AG08396 (cell line): Measurements from ENCODE around the gene LYPD6.
"Not testable (repeated sequence)": the region's sequence is repeated elsewhere in the genome, so short reads cannot be mapped to it uniquely, and the experiment has no call there.

Experiments used
- DNase-seq: peaks from one replicate; pipeline ENCODE4 v3.0.0; 2012; ENCODE audit warnings: low spot score, mixed read lengths

Gene LYPD6, protein sequence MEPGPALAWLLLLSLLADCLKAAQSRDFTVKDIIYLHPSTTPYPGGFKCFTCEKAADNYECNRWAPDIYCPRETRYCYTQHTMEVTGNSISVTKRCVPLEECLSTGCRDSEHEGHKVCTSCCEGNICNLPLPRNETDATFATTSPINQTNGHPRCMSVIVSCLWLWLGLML

GRCh38 chr2:149330127-149331022, at the start of gene LYPD6:
Gene LYPD6, plus strand, starts transcription at chr2:149330587. Its CDS starts 107,122 bp downstream, at chr2:149437709.
- peak; percentile 97 for DNase-seq

DNA sequence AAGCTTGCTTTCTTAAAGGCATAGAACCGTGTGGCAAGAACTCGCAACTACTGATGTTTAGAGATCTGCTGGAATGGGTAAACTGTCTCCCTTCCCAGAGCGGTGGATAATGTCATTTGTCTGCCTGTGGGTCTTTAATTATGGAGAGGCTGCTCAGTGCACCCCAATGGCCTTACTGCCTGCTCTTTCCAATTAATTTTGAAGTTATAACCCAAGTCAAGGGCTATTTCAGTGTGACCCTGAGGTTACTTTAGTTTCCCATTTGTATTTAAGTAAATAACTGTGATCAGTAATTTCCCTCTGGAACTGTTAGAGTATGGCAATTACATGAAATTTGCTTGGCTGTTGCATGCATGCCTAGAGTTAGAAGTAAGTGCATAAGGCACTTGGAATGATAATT, 48.9 kb upstream of the LYPD6 start:
- DNase-seq = no peak

DNA sequence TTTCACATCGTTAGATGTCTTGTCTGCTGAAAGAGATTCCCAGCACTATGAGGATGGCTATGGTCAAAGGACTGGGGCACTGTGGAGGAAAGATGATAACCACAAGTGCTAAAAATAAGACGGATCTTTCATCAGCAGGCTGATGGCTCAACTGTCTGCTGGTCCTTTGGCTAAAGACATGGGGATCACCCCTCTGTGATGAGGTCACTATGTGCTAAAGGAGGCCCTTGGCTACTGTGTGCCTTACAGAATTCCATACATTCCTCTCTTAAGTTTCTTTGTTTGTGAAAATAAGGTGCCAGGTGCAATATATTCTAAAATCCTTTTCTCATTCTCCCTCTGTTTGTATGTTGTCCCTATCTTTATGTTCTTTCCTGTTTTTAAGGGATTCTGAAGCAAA, 39.7 kb upstream of the LYPD6 start:
- no peak for DNase-seq

DNA sequence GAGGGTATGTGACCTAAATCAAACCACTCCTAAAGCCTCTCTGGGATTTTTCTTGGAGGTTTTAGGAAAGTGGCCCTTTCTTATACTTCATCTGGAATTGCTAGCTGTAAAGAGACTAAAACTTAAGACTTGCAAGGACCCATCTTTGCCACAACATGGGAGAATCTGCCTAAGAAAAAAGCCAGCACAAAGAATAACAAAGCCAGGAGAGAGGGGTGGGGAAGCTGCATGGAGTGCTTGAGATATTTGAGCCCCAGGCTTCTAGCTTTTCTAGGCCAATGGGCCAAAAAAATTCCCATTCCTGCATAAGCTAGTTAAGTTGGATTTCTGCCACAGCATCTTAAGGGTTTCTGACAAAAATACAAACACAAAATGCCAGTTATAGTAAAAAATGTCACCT, 38.5 kb upstream of the LYPD6 start:
- DNase-seq = no peak

DNA sequence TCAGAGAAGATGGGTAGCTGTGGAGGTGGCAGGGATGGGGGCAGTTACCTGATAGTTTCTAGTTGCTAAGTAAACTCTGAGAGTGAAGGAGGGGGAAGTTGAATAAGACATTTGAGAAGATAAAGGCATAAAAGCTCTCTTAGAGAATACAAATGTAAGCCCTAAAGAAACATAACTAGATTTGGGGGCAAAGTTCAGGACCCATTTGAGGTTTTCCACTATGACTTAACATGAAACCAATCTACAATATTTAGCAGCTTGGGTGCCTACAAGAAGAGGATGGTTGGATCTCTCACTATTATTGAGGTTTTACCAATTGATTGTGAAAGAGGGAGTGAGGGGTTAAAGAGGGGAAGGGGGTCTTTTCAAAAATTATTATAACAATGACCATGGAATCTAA, 34.4 kb upstream of the LYPD6 start:
- DNase-seq = no peak

GRCh38 chr2:149307014-149307413, 23.4 kb upstream of the LYPD6 start:
- no peak for DNase-seq

GRCh38 chr2:149310349-149310748, 20.0 kb upstream of the LYPD6 start:
- no peak for DNase-seq

DNA sequence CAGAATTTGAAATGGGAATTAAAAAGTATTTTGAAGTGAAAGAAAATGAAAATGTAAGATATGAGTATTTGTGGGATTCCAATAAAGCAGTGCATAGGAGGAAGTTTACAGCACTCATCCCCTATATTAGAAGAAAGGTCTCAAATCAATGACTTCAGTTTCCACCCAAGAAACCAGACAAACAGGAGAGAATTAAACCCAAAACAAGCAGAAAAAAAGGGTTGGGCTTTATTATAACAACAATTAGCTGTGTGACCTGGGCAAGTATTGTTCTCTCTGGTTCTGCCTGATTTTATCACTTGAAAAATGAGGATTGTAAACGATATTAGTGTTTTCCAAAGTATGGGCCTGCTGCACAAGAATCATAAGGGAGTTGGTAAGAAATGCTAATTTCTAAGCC, 18.3 kb upstream of the LYPD6 start:
- no peak for DNase-seq

GRCh38 chr2:149313512-149313972, 16.8 kb upstream of the LYPD6 start:
- DNase-seq = peak; percentile 78

DNA sequence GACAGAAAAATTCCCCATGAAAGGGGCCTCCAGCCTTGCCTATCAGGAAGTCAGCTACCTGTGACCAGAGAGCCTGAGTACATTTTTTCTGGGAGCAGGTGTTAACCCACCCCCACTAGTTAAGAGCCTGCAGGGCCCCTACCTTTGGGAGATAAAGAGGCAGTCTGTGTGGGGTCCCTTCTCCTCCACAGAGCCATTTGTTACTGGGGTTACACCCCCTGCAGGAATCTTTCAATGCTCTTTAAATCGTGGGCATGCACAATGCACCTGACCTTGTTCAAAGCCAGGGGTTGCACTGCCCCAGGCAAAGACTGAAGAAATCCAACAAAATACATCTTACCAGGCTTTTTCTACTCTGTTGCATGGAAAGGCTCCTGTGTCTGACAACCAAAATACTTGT, 15.7 kb upstream of the LYPD6 start:
- DNase-seq = no peak

DNA sequence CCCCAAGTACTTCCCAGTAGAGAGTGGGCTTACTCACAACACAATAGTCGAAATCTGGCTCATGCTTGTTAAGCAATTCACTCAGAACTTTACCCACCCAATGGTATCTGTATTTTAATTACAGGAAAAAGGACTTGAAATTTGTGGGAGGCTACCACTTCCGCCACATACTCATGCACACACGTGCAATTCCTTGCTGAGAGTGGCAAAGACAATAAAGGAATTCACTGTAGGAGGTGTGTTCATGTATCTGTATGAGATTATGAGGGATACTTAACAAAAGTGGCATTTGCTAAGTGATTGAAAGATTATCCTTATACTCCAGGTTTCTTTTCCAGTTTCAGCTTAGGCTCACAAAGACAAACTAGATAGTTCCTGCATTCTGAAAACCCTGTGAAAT, 14.9 kb upstream of the LYPD6 start:
- DNase-seq = no peak

GRCh38 chr2:149318566-149318965, 11.8 kb upstream of the LYPD6 start:
- DNase-seq = not testable (repeated sequence)

DNA sequence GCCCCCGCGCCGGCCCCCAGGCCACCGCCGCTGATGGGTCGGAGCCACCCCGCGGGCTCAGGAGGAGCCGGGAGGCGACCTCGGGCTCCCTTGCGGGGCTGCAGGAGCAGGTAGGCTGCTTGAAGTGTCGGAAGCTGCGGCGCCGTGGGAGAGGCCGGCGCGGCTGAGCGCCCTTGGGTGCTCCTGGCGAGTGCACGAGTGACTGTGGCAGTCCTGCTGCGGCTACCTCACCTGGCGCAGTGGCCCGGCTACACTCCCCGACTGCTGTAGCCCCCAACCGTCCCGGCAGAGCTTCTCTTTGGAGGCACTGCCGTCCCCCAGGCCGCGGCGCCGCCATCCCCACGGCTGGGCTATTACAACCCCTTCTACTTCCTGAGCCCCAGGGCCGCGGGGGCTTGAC, 10.0 kb upstream of the LYPD6 start:
- no peak for DNase-seq

- peak; percentile 25 for DNase-seq
Measured at GRCh38 chr2:149329068-149329467, 1.3 kb upstream of the LYPD6 start.

- peak; percentile 64 for DNase-seq
Measured at GRCh38 chr2:149329489-149330126, 779 bp upstream of the LYPD6 start.

GRCh38 chr2:149331023-149331400, 625 bp downstream of the LYPD6 start:
- DNase-seq = no peak

DNA sequence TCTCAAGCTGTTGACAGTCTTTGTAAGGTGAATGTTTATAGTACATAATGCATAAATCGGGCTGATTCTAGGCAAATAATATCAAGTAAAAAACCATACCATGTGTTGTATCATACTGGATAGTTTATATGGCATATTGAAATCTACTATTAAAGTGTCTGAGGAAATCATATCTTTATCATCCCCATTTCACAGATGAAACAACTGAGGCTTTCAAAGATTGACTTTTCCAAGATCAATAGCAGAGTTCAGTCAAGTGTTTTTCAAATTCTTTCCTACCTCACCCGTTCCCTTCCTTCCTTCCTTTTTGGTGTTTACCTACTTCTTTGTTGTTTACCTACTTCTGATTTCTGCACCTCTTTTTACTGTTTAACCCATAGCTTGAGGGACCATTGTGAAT, 2.0 kb downstream of the LYPD6 start:
- no peak for DNase-seq

- DNase-seq = no peak
Measured at GRCh38 chr2:149333636-149334035, 3.2 kb downstream of the LYPD6 start.

DNA sequence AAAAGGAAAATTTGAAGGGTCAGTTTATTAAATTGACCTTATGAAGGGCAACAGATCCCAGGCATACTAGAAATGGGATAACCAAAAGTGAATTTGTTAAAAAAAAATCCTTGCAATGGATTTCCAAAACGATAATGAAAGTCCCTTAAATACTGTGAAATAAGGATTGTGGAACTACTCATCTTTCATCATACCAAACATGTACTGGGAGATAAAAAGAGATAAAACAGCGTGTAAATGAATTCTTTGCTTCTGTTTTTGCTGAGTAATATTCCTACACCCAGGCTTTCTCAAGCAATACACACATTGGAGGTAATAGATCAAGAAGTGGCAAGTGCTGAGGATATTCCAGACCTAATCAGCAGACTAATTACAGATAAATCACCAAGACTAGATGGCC, 3.8 kb downstream of the LYPD6 start:
- no peak for DNase-seq

DNA sequence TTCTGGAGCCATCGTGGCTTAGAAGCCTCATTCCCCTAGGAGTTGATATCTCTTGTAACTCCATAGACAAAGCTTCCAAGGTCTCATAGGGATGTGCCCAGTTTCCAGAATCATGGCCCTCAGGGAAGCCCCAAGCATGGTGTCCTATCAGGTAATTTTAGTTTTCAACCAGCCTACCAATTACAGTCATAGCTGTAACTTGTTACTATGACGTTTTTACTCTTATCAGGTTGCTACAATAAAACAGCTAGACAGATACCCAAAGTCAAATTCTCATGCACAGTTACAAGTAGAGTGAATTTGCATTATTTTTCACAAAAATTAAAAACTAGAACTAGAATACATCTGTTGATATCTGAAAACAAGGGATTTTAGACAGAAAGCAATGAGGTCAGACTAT, 8.9 kb downstream of the LYPD6 start:
- no peak for DNase-seq

DNA sequence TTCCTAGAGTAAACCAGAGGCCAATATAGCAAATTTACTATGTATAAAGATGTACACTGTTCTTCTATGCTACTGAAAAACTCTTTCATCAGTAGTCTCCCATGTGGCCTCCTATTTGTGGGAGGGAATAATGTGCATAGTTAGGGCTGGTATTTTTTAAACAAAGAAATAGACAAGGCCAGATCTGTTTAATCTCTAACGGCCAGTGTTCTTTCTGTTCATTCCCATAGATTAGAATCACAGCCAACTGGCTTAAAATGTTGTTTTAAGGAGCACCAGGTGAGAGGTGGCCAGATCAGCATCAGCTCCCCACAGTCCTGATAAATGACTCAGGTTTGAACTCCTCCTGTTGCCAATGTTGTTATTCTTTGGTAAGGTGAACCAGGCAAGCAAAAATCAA, 12.1 kb downstream of the LYPD6 start:
- DNase-seq = no peak

- no peak for DNase-seq
Measured at GRCh38 chr2:149344105-149344504, 13.7 kb downstream of the LYPD6 start.

DNA sequence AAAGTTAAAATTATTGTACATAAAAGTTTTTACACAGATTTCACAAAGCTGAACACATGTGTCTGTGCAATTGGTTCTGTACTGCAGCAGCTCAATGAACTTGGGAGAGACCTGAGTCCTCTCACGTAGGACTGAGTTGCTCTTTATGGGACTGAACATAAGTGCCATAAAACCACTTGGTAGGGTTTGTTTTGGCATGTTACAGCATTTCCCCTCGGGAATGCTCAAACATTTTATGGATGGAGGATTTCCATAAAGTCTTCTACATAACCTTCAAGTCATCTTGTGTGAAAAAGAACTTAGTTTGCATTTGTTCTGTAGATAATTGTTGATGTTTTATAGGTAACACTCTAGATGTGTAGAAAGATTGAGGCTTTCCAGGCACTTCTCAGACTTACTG, 15.9 kb downstream of the LYPD6 start:
- no peak for DNase-seq
